ENCODE results near the gene BCL6.

The BCL6 gene

DNA sequence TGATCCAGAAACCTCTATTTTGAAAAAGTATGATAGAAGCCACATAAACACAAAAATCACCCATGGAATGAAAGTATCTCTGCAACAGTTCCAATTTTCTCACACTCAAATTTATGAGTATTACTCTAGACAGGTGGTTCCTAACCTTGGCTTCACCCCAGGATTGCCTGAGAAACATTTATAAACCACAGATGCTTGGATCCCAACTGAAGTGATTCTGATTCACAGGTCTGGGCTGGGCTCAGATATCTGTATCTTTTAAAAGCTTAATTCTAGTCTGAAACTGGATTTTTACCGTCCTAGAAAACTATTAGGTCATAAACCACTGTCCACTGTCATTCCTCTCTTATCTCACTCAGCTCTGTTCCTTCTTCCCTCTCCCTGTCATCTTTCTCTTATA, 67.7 kb downstream of the BCL6 start:
- no peak for DNase-seq (ENCODE audit: low read depth in 1 of 2, low spot score in 1 of 2)
- no peak for TF ChIP-seq JUND (IDR thresholded peaks at IDR 0.05; ENCODE audit: low read depth)
- in situ Hi-C loops (cut with HindIII; ENCODE audit: low pct_unique_long_range_greater_than_20kb, low sequenced_read_pairs), result loop anchor here (25.0 kb wide), 1 partner anchor 365 kb away; no protein-coding TSS in a partner anchor

DNA sequence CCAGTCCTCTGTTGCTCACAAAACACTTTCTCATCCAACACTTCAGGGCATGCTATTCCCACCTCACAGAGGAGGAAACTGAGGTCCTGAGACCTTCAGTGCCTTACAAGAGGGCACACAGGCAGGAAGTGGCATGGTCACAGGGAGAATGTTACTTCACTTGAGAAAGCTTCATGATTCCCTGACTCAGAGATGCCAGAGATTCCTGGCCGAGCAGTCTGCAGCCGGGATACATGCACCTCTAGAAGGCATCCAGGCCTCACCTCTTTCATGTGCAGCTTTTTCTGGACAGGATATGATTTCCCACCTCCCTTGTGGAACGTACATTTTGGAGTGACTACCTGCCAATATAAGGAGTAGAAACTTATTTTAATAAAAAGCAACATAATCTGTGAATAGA, 72.3 kb downstream of the BCL6 start:
- in situ Hi-C loops (cut with HindIII; ENCODE audit: low pct_unique_long_range_greater_than_20kb, low sequenced_read_pairs), result no loop called here
- no peak for DNase-seq (ENCODE audit: low read depth in 1 of 2, low spot score in 1 of 2)
- no peak for TF ChIP-seq JUND (IDR thresholded peaks at IDR 0.05; ENCODE audit: low read depth)
